Bone marrow (tissue), 2 donors: ENCODE data around the gene ZFAND6.
"Not testable (repeated sequence)": the region's sequence is repeated elsewhere in the genome, so short reads cannot be mapped to it uniquely, and the experiment has no call there.

Source experiments
- DNase-seq, 2 donors: peaks; one replicate each; lab custom pipeline; 2025; lab: John Stamatoyannopoulos, UW

Gene ZFAND6

GRCh38 chr15:80151148-80151547 lies 91.7 kb downstream of the ZFAND6 start:
- no peak for DNase-seq

DNA sequence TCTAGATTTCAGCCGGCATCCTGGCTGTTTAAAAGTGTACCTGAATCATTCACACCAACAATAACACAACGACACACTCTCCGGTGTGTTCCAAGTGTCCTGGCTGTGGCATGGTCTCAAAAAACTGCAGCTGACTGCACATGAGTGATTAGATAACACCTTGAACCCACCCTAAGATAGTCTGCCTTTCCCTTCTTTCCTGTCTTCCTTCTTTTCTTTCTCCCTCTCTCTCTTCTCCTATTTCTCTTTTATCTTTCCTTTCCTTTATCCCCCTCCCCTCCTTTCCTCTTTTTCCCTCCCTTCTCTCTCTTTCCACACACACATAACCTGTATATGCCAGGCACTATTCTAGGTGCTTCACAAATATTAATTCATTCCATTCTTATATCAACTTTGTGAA lies 92.1 kb downstream of the ZFAND6 start:
- DNase-seq, result no peak

GRCh38 chr15:80152180-80152895 lies 92.9 kb downstream of the ZFAND6 start:
- DNase-seq, result peak; percentile 91 to 97

DNA sequence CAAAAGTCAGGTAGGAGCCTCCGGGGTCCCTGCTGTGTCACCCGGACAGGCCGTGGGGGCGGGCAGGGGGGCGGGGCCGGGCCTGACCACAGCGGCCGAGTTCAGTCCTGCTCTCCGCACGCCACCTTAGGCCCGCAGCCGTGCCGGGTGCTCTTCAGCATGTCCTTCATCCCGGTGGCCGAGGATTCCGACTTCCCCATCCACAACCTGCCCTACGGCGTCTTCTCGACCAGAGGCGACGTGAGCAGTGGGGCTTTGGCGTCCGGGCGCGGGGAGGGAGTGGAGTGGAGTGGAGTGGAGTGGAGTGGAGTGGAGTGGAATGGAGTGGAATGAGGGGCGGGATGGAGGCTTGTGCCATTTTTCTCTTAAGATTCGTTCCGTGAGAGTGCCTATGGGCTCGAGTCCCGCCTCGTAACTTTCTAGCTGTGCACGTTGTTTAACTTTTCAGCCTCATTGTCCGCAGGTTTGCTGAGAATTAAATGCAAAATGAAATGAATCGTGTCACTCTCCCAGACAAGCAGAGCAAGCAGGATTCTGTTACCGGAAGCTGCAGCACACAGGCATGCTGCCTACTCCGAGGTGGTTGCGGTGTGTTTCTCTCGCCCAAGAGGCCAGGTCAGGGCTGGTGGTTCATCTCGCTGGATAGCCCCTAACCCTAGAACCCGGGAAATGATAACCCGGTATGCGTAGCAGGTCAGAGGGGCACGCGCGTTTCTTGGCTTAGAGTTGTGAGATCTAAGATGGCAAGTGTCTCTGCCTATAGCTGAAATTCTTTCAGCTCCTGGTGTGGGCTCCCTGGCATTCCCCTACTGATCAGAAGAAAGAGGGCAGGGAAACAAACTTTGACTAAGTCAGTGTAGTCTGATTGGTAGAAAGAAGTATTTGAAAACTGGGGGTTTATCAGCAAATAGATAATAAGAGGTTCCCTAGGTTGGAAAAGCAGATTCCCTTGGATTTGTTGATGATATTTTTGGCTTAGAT lies 93.7 kb downstream of the ZFAND6 start, which contains the start of gene FAH:
Gene FAH (plus strand): TSS at position 104 of the 981 bp plus-strand sequence. CDS start 56 bp downstream, at position 160.
- DNase-seq, result peak in 1 of 2 donors; percentile 34

GRCh38 chr15:80153900-80154299 lies 94.4 kb downstream of the ZFAND6 start:
- no peak for DNase-seq

DNA sequence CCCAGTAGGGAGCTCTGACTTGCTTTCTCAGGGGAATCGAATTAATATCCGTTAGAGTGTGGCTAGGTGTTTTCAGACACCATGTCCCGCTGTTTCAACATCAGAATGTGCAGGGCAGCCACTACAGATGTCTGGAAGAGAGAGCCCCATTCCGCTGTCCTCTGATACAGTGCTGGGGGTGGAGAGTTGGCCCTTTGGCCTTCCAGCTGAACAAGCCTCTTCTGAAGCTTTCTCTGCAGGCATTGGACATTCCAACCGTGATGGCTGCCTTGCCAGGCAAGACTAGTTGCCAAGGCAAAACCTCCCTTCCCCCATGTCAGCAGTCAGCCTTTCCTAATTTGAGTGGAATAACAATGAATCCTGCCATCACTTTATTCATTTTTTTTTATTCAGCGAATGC lies 94.9 kb downstream of the ZFAND6 start:
- no peak for DNase-seq

DNA sequence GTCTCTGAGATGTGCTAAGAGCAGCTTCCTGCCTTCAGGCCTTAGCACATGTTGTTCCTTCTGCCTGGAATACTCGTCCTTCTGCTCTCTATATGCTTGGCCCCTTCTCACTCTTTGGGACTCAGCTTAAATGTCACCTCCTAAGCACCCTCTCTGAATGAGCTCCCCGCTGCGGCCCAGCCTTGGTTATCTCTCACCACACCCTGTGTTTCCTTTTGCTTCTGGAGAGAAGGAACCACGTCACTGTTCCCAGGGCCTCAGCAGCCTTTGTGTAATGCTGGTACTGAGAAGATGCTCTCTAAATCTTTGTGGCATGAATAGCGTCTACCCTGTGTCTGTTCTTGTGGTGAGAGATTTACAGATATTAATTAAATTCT lies 95.5 kb downstream of the ZFAND6 start:
- no peak for DNase-seq

DNA sequence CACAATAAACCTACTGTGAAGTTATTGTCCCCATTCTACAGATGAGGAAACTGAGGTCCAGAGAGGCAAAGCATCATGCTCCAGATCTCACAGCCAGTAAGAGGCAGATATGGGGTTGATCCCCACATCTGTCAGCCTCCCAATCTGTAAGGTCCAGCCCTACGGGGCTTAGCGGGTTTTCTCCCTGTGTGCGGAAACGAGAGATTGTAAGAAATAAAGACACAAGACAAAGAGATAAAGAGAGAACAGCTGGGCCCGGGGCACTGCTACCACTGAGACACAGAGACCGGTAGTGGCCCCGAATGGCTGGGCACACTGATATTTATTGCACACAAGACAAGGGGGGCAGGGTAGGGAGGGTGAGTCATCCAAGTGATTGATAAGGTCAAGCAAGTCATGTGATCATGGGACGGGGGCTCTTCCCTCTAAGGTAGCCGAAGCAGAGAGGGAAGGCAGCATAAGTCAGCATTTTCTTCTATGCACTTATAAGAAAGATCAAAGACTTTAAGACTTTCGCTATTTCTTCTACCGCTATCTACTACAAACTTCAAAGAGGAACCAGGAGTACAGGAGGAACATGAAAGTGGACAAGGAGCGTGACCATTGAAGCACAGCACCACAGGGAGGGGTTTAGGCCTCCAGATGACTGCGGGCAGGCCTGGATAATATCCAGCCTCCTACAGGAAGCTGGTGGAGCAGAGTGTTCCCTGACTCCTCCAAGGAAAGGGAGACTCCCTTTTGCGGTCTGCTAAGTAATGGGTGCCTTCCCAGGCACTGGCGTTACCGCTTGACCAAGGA lies 96.1 kb downstream of the ZFAND6 start:
- DNase-seq, result not testable (repeated sequence)

DNA sequence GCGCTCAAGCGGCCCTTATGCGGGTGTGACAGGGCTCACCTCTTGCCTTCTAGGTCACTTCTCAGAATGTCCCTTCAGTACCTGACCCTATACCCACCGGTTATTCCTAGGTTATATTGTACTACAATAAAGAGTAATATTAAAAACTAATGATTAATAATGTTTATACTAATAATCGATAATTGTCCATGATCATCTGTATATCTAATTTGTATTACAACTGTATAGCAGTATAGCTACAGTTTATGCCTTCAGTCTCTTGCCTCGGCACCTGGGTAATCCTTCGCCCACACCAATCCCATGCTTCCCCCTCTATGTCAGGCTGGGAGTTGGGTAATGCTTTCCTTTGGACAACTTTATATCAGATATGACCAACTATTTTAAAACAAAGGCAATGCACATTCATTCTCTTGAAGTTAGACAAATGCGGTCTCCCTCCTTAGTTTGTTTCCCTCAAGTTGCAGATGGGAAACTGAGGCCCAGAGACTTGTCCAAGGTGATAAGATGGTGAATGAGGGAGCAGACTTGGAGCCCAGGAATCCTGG lies 96.8 kb downstream of the ZFAND6 start:
- no peak for DNase-seq

DNA sequence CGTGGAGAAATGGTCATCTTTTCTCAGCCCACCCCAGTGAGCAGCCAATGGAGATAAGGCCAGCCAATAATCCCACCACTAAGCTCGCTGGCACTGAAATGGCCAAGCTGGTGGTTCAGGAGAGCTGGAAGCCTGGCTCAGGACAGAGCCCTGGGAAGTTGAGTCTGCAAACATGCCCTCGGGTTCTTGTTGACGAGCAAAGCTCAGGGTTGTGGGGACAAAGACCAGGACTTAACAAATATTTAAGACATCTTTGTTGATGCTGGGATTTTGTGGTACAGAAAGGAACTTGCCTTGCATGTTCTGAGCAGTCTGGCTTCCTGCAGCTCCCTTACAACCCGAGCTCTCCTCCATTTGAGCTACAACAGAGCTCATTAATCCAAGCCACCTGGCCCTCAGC lies 97.7 kb downstream of the ZFAND6 start:
- DNase-seq, result no peak

DNA sequence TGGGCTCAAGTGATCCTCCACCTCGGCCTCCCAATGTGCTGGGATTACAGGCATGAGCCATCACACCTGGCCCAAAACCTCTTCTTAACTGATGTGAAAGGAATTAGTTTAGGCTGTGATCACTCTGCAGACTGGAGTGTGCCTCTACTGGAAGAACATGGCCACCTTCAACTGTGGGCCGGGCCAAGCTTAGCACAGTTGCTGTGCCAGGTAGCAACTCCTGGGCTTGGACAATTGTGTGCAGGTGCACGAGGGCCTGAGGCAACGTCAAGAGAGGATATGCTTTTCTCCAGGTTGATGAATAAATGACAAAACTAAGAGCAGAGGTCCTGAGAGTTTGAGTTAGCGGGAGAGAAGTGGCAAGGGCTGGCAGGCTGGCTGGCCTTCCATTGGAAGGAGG lies 99.8 kb downstream of the ZFAND6 start:
- no peak for DNase-seq

DNA sequence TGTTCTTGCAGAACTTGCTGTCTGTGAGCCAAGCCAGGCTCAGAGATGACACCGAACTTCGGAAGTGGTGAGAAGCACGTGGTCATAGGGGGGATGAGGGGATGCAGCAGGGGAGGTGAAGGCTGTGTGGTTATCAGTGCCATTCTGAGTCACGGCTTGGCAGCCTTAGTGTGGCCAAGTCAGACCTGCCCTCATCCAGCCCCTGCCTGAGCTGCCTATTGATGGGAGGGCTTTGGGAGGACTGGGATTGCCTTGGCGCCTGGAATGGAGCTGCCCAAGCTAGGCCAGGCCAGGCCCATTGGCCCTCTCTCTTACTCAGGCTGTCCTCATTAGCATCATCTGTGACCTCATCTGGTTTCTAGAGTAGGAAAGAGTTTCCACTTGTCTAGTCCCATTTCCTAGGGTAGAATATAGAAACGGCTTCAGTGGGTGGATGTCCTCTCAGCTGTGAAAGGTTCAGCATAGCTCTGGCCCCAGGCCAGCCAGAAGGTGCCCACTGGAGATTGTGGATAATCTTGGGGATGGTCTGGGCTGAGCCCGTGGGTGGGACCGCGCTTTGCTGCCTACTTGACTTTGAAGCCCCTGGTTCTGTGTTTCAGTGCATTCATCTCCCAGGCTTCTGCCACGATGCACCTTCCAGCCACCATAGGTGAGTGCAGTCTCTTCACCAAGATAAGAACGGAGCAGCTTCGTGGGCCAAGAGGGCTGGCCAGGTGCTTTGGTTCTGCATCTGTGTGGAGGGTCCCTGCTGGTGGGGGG lies 100.5 kb downstream of the ZFAND6 start:
- DNase-seq, result no peak

GRCh38 chr15:80160570-80161156 lies 101.2 kb downstream of the ZFAND6 start:
- DNase-seq, result peak; percentile 31 to 97

- DNase-seq, result no peak
Measured at GRCh38 chr15:80161468-80162016, 102.1 kb downstream of the ZFAND6 start.

- no peak for DNase-seq
Measured at GRCh38 chr15:80162059-80162554, 102.6 kb downstream of the ZFAND6 start.

DNA sequence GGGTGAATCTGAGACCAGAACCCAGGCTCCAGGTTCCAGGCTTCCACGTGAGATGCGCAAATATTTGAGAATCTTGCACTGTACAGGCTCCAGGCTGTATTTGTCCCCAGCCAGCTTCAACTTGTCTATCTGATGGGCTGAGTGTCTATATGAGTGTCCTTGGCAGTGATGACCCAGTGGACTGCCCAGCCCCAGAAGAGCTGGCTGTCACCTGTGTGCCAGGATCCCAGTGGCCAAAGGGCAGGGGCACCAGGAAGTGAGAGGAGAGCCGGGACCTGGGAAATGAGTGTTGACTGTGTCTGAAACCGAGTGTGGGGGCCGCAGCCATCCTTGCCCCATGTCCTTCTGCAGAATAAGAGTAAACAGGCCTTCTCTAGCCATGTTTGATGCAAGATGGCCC lies 103.7 kb downstream of the ZFAND6 start:
- DNase-seq, result no peak

GRCh38 chr15:80163897-80164296 lies 104.4 kb downstream of the ZFAND6 start:
- DNase-seq, result no peak

DNA sequence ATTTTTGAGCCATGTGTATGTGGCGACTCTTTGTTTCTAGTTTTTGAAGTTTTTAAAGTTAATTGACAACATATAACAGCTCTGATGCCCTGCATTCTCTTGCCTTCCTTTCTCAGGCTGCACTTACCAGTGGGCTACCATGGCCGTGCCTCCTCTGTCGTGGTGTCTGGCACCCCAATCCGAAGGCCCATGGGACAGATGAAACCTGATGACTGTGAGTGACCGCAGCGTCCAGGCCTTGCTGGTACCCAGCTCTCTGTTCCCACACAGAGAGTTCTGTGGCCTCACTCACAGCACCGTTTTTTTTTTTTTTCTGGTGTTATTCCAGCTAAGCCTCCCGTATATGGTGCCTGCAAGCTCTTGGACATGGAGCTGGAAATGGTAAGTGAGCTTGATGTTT lies 108.5 kb downstream of the ZFAND6 start:
- DNase-seq, result no peak

GRCh38 chr15:80168421-80168820 lies 108.9 kb downstream of the ZFAND6 start:
- DNase-seq, result no peak

DNA sequence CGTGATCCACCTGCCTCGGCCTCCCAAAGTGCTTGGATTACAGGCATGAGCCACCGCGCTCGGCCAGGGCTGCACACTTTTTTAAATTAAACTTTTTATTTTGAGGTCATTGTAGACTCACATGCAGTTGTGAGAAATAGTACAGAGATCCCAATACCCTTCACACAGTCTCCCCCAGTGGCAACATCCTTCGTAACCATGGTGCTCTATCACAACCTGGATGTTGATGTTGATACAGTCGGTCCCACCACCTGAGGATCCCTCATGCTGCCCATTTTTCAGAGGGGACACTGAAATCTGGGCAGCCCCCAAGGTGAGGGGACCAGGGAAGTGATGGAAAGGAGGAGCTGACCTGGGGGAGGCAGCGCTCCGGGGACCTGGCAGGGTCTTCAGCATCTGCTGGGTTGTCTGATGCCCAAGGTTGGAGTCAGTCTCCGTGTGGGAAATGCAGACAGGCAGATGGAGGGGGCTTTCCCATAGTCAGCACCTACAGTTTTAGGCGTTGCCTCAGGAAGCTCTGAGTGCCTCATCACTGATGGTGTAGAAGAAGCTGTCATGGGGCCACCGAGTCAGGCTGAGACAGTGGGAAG lies 110.4 kb downstream of the ZFAND6 start:
- no peak for DNase-seq
